ENCODE data around the gene XIRP1. TPM values are rescaled to one million over a fixed set of nuclear protein-coding genes. Genes with fewer than 3 reads are reported as not detected.

Gene XIRP1
- total and polyA plus RNA-seq, 2 of the 13 experiments (the other 11 are each of a cell fraction or from before 2014, with no cell fraction given): not detected

DNA sequence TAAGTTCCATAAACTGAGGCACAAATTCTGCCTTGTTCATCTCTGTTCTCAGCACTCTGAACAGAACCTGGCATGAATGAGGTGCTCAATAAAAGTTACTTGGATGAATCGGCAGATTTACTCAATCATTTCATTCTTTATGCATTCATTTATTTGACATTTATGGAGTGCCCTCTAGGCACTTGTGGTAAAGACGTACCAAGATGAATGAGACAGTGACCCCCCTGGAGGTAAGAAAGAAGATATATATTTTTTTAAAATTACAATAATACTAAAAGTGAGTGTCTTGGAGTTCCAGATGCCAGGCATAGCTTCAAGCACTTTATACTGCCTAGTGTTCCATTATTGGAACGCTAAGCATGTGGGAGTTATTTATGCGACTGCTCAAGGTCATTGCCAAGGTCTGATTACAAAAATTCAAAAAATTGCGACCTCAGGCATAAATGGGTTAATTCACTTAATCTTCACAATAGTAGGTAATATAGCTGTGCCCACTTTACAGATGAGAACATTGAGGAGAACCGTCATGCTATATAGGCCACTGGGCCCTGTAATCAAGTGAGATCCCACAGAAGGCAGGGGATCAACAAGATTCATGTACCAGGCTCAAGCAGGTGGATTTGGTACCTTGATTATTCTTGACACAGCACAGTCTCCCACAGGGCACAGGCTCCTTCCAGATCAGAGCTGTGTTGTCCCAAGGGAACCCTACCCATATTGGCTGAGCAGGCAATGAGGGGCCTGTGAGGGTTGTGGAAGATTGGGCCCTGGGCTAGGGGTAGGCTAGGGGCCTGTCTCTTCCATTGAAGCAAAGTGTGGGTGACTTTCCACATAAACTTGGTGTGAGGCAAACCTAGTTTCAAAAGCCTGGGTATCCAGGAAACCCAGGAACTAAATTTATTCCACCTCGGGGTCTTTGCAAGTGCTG, 10.7 kb downstream of the XIRP1 start:
- TF ChIP-seq ZNF629 (CRISPR knock-in tag; conservative IDR thresholded peaks at IDR 0.05) (peak; percentile 87), ZNF160 (CRISPR knock-in tag; IDR thresholded peaks at IDR 0.05) (no peak)
- TF ChIP-seq, protein P1, sequence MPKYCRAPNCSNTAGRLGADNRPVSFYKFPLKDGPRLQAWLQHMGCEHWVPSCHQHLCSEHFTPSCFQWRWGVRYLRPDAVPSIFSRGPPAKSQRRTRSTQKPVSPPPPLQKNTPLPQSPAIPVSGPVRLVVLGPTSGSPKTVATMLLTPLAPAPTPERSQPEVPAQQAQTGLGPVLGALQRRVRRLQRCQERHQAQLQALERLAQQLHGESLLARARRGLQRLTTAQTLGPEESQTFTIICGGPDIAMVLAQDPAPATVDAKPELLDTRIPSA (CRISPR knock-in tag; IDR thresholded peaks at IDR 0.05; ENCODE audit: borderline replicate concordance): 0 out of 2 replicates have a peak, but pooled peaks have one; percentile 23
- DNase-seq (ENCODE audit: low spot score) (no peak), ATAC-seq (no peak), FAIRE-seq (no peak)
- ChIA-PET POLR2A (no interaction called here), CTCF (ENCODE audit: low intra/inter-chr PET ratio, low total read pairs) (interaction anchor here (0.8 kb wide), 1 partner anchor 80 kb away, joined by 3 read pairs; no protein-coding TSS in a partner anchor)
- no TSS peak for BruUV-seq (replicated peaks)
- intact Hi-C loops (cut with micrococcal nuclease; ENCODE audit: unreplicated experiment): no loop called here
- no peaks in the 10 kb centered on the region for H3K79me2 ChIP-seq (ENCODE audit: insufficient read depth, low read length)
- no peak overlapping the region for H3K9ac ChIP-seq (ENCODE audit: insufficient read depth, low read depth, low read length)
- 0 out of 2 replicates have a peak overlapping the region, but pooled peaks have one; percentile 86 for H3K4me2 ChIP-seq (ENCODE audit: low read depth, low read length)
- H3K27me3 ChIP-seq (ENCODE audit: control insufficient read depth in 1 of 2, insufficient read depth in 2 of 2, low read length in 2 of 2): peaks cover 4 to 28% of the 10 kb centered on the region in 2 experiments; a peak in 4 of 5 replicates
- 64% methylated on average over 6 of the region's 7 CpGs for WGBS (ENCODE audit: low lambda C conversion rate)
- no peaks in the 10 kb centered on the region for H4K20me1 ChIP-seq (ENCODE audit: insufficient read depth, low read length)
- H3K4me3 ChIP-seq (replicated peaks in 1 of 3; ENCODE audit: insufficient read depth in 1 of 3, low read depth in 2 of 3, low read length in 3 of 3): 0 out of 6 replicates have a peak overlapping the region, but pooled peaks of 1 of the 3 experiments have one; percentile 12
- H3K36me3 ChIP-seq (replicated peaks in 1 of 2; ENCODE audit: control insufficient read depth in 1 of 2, insufficient read depth in 2 of 2, low read length in 2 of 2): no peaks in the 10 kb centered on the region
- H3K9me3 ChIP-seq (ENCODE audit: low read length): no peaks in the 10 kb centered on the region
- peaks cover 40% of the 10 kb centered on the region for H3K4me1 ChIP-seq (ENCODE audit: insufficient read depth, low read length)
- no peak overlapping the region for H2AFZ ChIP-seq (ENCODE audit: low read length)
- H3K27ac ChIP-seq (ENCODE audit: extremely low read length, insufficient read depth, low read length): no peak overlapping the region
- in situ Hi-C loops (cut with HindIII; ENCODE audit: extremely low pct_ligation_motif_present, low pct_unique_long_range_greater_than_20kb): loop anchor here (10.0 kb wide), 1 partner anchor 203 kb away; the partner anchor contains the start of gene SLC25A38
